Fibroblast of lung (primary cell): ENCODE measurements around the gene C4orf17.

ENCODE experiments used
- EZH2 ChIP-seq: IDR thresholded peaks from 2 replicates; pipeline ENCODE4 v1.5.1; 2012; ENCODE audit warnings: low read length, control low read depth, mild to moderate bottlenecking; ENCODE audit errors: missing control alignments
- TF ChIP-seq, protein P1 (sequence below), 2 donors: IDR thresholded peaks in 1 of 2; conservative IDR thresholded peaks in 1 of 2; 1 replicate in 1 of 2; 2 replicates in 1 of 2; pipeline ENCODE4 v1.5.1; 2011 to 2012; ENCODE audit warnings: low read length in 2 of 2, control low read depth in 1 of 2, inconsistent platforms in 1 of 2, low read depth in 1 of 2, mild to moderate bottlenecking in 1 of 2

DNA sequence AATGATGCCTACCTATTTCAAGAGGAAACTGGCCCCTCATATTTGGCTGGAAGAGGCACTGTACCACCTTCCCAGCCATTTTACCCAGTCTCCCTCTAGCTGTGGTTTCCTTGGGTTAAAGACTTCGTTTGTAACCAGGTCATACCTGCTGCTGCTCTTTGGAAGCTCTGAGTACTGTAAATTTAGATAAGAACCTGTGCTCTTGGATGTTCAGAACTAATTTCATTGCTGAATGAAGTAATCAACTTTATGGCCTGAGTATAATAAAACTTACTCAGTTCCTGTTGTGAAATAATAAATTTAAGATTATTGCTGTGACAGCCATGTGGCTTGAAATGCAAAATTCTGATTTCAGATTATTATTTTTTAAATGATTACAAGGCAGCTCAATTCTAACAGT, 76.0 kb downstream of the C4orf17 start:
- TF ChIP-seq, protein P1, sequence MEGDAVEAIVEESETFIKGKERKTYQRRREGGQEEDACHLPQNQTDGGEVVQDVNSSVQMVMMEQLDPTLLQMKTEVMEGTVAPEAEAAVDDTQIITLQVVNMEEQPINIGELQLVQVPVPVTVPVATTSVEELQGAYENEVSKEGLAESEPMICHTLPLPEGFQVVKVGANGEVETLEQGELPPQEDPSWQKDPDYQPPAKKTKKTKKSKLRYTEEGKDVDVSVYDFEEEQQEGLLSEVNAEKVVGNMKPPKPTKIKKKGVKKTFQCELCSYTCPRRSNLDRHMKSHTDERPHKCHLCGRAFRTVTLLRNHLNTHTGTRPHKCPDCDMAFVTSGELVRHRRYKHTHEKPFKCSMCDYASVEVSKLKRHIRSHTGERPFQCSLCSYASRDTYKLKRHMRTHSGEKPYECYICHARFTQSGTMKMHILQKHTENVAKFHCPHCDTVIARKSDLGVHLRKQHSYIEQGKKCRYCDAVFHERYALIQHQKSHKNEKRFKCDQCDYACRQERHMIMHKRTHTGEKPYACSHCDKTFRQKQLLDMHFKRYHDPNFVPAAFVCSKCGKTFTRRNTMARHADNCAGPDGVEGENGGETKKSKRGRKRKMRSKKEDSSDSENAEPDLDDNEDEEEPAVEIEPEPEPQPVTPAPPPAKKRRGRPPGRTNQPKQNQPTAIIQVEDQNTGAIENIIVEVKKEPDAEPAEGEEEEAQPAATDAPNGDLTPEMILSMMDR (conservative IDR thresholded peaks at IDR 0.05 in 1 of 2, IDR thresholded peaks at IDR 0.05 in 1 of 2; ENCODE audit: low read depth in 1 of 2, low read length in 2 of 2) = no peak
- TF ChIP-seq EZH2 = no peak
